GM12891 (cell line): ENCODE measurements around the gene LHFPL6.

Source experiments
- POLR2A ChIP-seq: IDR thresholded peaks from 2 replicates; pipeline ENCODE4 v1.6.1; 2011; ENCODE audit warnings: low read depth, low read length, control low read depth
- POLR2AphosphoS5 ChIP-seq: IDR thresholded peaks from 2 replicates; pipeline ENCODE4 v1.6.1; 2011; ENCODE audit warnings: low read depth, low read length, control low read depth
- SPI1 ChIP-seq: IDR thresholded peaks from 2 replicates; pipeline ENCODE4 v1.6.1; 2011; ENCODE audit warnings: low read depth, low read length, control low read depth
- TAF1 ChIP-seq: IDR thresholded peaks from 2 replicates; pipeline ENCODE4 v1.6.1; 2011; ENCODE audit warnings: low read depth, low read length, control low read depth

DNA sequence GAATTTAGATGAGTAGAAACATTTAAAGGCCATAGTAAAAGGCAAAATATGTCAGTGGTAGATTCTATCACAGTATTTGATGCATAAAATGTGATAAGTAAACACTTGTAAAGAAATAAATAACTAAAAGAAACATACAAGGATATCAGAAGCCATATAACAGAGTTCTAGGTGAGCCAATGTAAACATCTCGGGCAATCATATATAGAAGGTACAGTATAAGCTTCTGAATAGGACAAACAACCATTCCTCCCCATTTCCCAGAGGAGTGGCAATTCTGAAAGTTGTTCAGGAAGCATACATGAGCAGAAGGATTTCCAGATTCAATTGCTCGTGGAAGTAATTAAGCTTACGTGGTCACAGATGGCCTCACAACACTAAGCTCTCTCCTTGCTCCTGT lies 267.3 kb downstream of the LHFPL6 start:
- TF ChIP-seq POLR2A (no peak), TAF1 (no peak), POLR2AphosphoS5 (no peak), SPI1 (no peak)
